OCI-LY7 (cell line): ENCODE measurements around the gene LYG2. TPM values are rescaled to one million over a fixed set of nuclear protein-coding genes. Genes with fewer than 3 reads are reported as not detected.

Experiments
- BruUV-seq: library from RNA; stranded (reverse); fragments of 400-500 nt; replicated peaks from 2 replicates; lab custom pipeline; 2021; lab: Mats Ljungman, UMichigan
- CTCF ChIA-PET: fragments of 300-600 bp; sonication (Branson Sonifier 250); formaldehyde crosslinking; loops from one replicate; lab custom pipeline; 2022; ENCODE audit warnings: antibody characterized with exemption; ENCODE audit not compliant: unreplicated experiment; lab: Charles Lee
- POLR2A ChIA-PET: fragments of 300-600 bp; sonication (Branson Sonifier 250); formaldehyde crosslinking; loops from one replicate; lab custom pipeline; 2022; ENCODE audit warnings: antibody characterized with exemption; lab: Charles Lee
- DNase-seq: peaks from one replicate; pipeline ENCODE4 v3.0.0-alpha.2; 2015; ENCODE audit warnings: low spot score
- H2AFZ ChIP-seq: fragments of 200-600 bp; sonication (generic), shearing (Covaris generic); 2 replicates; pipeline ENCODE4 v1.6.1; 2014; ENCODE audit warnings: mild to moderate bottlenecking, antibody characterized with exemption, low read length, moderate library complexity
- H3K27ac ChIP-seq: fragments of 200-600 bp; sonication (generic); 2 replicates; pipeline ENCODE4 v1.5.1; 2014; ENCODE audit warnings: mixed run types, low read depth, mild to moderate bottlenecking, moderate library complexity, low read length, inconsistent platforms; ENCODE audit not compliant: poor library complexity, severe bottlenecking
- H3K36me3 ChIP-seq: fragments of 200-600 bp; sonication (generic); 2 replicates; pipeline ENCODE4 v1.6.1; 2014; ENCODE audit warnings: mild to moderate bottlenecking, antibody characterized with exemption, low read length, moderate library complexity, mixed read lengths; ENCODE audit not compliant: insufficient read depth
- H3K4me1 ChIP-seq: fragments of 200-600 bp; sonication (generic); 2 replicates; pipeline ENCODE4 v1.5.1; 2014; ENCODE audit warnings: mild to moderate bottlenecking, low read length; ENCODE audit not compliant: insufficient read depth, poor library complexity, severe bottlenecking
- H3K4me2 ChIP-seq: fragments of 200-600 bp; sonication (generic); 2 replicates; pipeline ENCODE4 v1.6.1; 2014; ENCODE audit warnings: mild to moderate bottlenecking, low read length
- H3K4me3 ChIP-seq: fragments of 200-600 bp; sonication (generic); 2 replicates; pipeline ENCODE4 v1.5.1; 2014; ENCODE audit warnings: mild to moderate bottlenecking, low read depth, low read length; ENCODE audit not compliant: poor library complexity, severe bottlenecking
- H3K79me2 ChIP-seq: fragments of 200-600 bp; sonication (generic); 2 replicates; pipeline ENCODE4 v1.6.1; 2016; ENCODE audit warnings: low read depth, mild to moderate bottlenecking, low read length, moderate library complexity, mixed read lengths; ENCODE audit not compliant: insufficient read depth
- H3K9me2 ChIP-seq: fragments of 200-600 bp; sonication (generic); 2 replicates; pipeline ENCODE4 v1.6.1; 2016; ENCODE audit warnings: mild to moderate bottlenecking, low read length, mixed read lengths; ENCODE audit not compliant: insufficient read depth
- H3K9me3 ChIP-seq: fragments of 200-600 bp; sonication (generic); 2 replicates; pipeline ENCODE4 v1.6.1; 2014; ENCODE audit warnings: mild to moderate bottlenecking, mixed run types, low read length, mixed read lengths
- H4K20me1 ChIP-seq: fragments of 200-600 bp; sonication (generic); 2 replicates; pipeline ENCODE4 v1.6.1; 2014; ENCODE audit warnings: mild to moderate bottlenecking, antibody characterized with exemption, low read length, moderate library complexity, mixed read lengths; ENCODE audit not compliant: insufficient read depth
- CTCF ChIP-seq: fragments of 200-600 bp; sonication (generic); conservative IDR thresholded peaks from 2 replicates; pipeline ENCODE4 v1.5.1; 2014; ENCODE audit warnings: mild to moderate bottlenecking, antibody characterized with exemption, low read length, moderate library complexity, mixed read lengths
- EZH2phosphoT487 ChIP-seq: fragments of 200-600 bp; sonication (generic); IDR thresholded peaks from 2 replicates; pipeline ENCODE4 v1.6.1; 2018; ENCODE audit warnings: low read depth, borderline replicate concordance, mild to moderate bottlenecking, mixed run types, antibody characterized with exemption, low read length, moderate library complexity, mixed read lengths
- intact Hi-C: fragments of 100-400 bp; cut with micrococcal nuclease; formaldehyde crosslinking; loops from one replicate; pipeline ENCODE4 v1.10.0; 2022; ENCODE audit not compliant: unreplicated experiment
- total RNA-seq, 2 experiments: library from RNA; depleted of rRNA in 1 of 2; stranded (reverse); fragments of >200 nt in 1 of 2; shearing (Covaris generic) in 1 of 2; gene quantifications; 2 replicates each; pipeline ENCODE4 v1.2.3, GENCODE V29; 2014 to 2022

Gene LYG2
- total RNA-seq, 2 experiments from 2014 or later = not detected

GRCh38 chr2:99217929-99218501 is 37.5 kb downstream of the LYG2 start:
- Histone ChIP-seq H4K20me1 (no peaks in the 10 kb centered on the region), H3K9me3 (no peaks in the 10 kb centered on the region), H3K79me2 (no peaks in the 10 kb centered on the region), H3K4me3 (no peak overlapping the region), H3K36me3 (no peaks in the 10 kb centered on the region), H3K4me2 (no peak overlapping the region), H3K9me2 (no peaks in the 10 kb centered on the region), H3K27ac (no peak overlapping the region), H2AFZ (no peak overlapping the region), H3K4me1 (no peaks in the 10 kb centered on the region)
- POLR2A ChIA-PET = interaction anchor here (0.7 kb wide), 1 partner anchor 255 kb away, joined by 3 read pairs; no protein-coding TSS in a partner anchor
- no peak for DNase-seq
- no TSS peak for BruUV-seq
- no peak for TF ChIP-seq CTCF
- TF ChIP-seq EZH2phosphoT487 = no peak
- intact Hi-C loops = no loop called here
- CTCF ChIA-PET = no interaction called here

GRCh38 chr2:99216096-99216495 is 39.4 kb downstream of the LYG2 start:
- no peak for TF ChIP-seq EZH2phosphoT487
- no peak for TF ChIP-seq CTCF
- no peaks in the 10 kb centered on the region for H3K4me1 ChIP-seq
- intact Hi-C loops = no loop called here
- H2AFZ ChIP-seq = no peak overlapping the region
- POLR2A ChIA-PET = interaction anchor here (0.6 kb wide), 1 partner anchor 71 kb away, joined by 3 read pairs; no protein-coding TSS in a partner anchor
- no peaks in the 10 kb centered on the region for H3K79me2 ChIP-seq
- no peaks in the 10 kb centered on the region for H4K20me1 ChIP-seq
- DNase-seq = no peak
- H3K9me2 ChIP-seq = no peaks in the 10 kb centered on the region
- H3K4me3 ChIP-seq = no peak overlapping the region
- no peak overlapping the region for H3K27ac ChIP-seq
- no TSS peak for BruUV-seq
- no peak overlapping the region for H3K4me2 ChIP-seq
- CTCF ChIA-PET = no interaction called here
- no peaks in the 10 kb centered on the region for H3K9me3 ChIP-seq
- H3K36me3 ChIP-seq = no peaks in the 10 kb centered on the region

DNA sequence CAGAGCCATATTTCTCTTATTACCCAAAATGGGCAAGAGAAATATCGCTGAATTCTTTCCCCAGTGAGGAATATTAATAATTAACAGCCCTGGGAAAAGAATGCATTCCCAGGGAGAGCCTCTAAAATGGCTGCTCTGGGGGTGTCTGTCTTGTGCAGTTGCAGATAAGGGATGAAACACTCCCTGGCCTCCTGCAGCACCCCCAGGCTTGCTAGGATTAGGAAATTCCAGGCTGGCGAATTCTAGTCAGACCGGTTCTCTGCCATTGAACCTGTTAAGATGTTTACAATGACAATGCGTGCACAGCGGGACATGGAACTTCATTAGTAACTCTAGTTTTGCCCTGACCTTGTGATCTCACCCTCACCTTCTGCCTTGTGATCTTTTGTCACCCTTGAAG is 50.0 kb downstream of the LYG2 start:
- H3K36me3 ChIP-seq = no peaks in the 10 kb centered on the region
- no peak overlapping the region for H3K4me2 ChIP-seq
- no peak overlapping the region for H3K4me3 ChIP-seq
- BruUV-seq = no TSS peak
- TF ChIP-seq EZH2phosphoT487 (no peak), CTCF (no peak)
- no peak overlapping the region for H3K27ac ChIP-seq
- no peak overlapping the region for H2AFZ ChIP-seq
- H3K4me1 ChIP-seq = no peaks in the 10 kb centered on the region
- 0 out of 2 replicates have a peak, but pooled peaks cover 6% of the 10 kb centered on the region for H3K9me3 ChIP-seq
- intact Hi-C loops = no loop called here
- H3K79me2 ChIP-seq = no peaks in the 10 kb centered on the region
- CTCF ChIA-PET = no interaction called here
- no peaks in the 10 kb centered on the region for H3K9me2 ChIP-seq
- POLR2A ChIA-PET = no interaction called here
- H4K20me1 ChIP-seq = no peaks in the 10 kb centered on the region
- no peak for DNase-seq
